ENCODE results near the gene CEP70. TPM values are rescaled to one million over a fixed set of nuclear protein-coding genes. Genes with fewer than 3 reads are reported as not detected.

CEP70 gene
- total and polyA plus RNA-seq, 2 donors (not counting 1 experiment from before 2014, with no cell fraction given) = 1.00 to 9.6 TPM

DNA sequence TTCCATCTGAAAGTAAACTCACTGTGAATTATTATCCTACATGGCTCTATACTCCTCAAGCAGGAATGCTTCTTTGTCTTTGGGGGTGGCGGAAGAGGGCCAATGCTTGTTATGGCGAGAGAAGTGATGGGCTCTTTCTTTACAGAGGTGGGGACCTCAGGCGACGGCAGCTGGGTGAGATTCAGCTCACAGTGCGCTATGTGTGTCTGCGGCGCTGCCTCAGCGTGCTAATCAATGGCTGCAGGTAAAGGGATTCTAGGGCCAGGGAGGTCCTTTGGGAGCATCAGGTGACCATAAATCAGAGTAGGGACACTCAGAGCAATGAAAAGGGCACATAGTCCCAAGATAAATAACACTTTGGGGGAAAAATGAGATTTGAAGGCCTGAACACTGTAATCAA, 120.7 kb downstream of the CEP70 start:
- H3K27ac Mint-ChIP-seq = no peak overlapping the region
- Histone ChIP-seq H4K20me1 (ENCODE audit: control insufficient read depth, insufficient read depth, low read length, poor library complexity, severe bottlenecking) (no peaks in the 10 kb centered on the region), H3K4me3 (ENCODE audit: control extremely low read depth in 1 of 5, extremely low read depth in 1 of 5, insufficient read depth in 1 of 5, low read depth in 2 of 5, low read length in 4 of 5) (no peak overlapping the region), H3K4me2 (replicated peaks; ENCODE audit: low read depth, low read length, poor library complexity, severe bottlenecking) (no peak overlapping the region), H3K27me3 (replicated peaks in 1 of 4; ENCODE audit: control extremely low read depth in 1 of 4, control insufficient read depth in 3 of 4, insufficient read depth in 4 of 4, low read length in 3 of 4) (no peaks in the 10 kb centered on the region), H2AFZ (ENCODE audit: insufficient read depth, low read depth, low read length, poor library complexity, severe bottlenecking) (no peak overlapping the region), H3K4me1 (ENCODE audit: control insufficient read depth in 2 of 2, insufficient read depth in 2 of 2, low read length in 2 of 2) (no peaks in the 10 kb centered on the region), H3K79me2 (ENCODE audit: control insufficient read depth, insufficient read depth, low read length) (no peaks in the 10 kb centered on the region), H3K36me3 (replicated peaks in 1 of 2; ENCODE audit: control extremely low read depth in 1 of 2, control insufficient read depth in 1 of 2, extremely low read depth in 1 of 2, insufficient read depth in 2 of 2, low read length in 1 of 2) (no peaks in the 10 kb centered on the region), H3K9me3 (ENCODE audit: control extremely low read depth in 1 of 3, control insufficient read depth in 2 of 3, insufficient read depth in 1 of 3, low read length in 2 of 3) (no peaks in the 10 kb centered on the region), H3K9ac (ENCODE audit: low read length) (no peak overlapping the region), H3K27ac (ENCODE audit: low read length in 2 of 2) (no peak overlapping the region)
- DNase-seq (no peak), ATAC-seq (ENCODE audit: low read depth) (no peak)
- CTCF ChIA-PET = no interaction called here
- no peak for TF ChIP-seq EZH2 (IDR thresholded peaks at IDR 0.05; ENCODE audit: borderline replicate concordance, insufficient read depth, low read depth, low read length, poor library complexity, severe bottlenecking)
- TF ChIP-seq, protein P1, sequence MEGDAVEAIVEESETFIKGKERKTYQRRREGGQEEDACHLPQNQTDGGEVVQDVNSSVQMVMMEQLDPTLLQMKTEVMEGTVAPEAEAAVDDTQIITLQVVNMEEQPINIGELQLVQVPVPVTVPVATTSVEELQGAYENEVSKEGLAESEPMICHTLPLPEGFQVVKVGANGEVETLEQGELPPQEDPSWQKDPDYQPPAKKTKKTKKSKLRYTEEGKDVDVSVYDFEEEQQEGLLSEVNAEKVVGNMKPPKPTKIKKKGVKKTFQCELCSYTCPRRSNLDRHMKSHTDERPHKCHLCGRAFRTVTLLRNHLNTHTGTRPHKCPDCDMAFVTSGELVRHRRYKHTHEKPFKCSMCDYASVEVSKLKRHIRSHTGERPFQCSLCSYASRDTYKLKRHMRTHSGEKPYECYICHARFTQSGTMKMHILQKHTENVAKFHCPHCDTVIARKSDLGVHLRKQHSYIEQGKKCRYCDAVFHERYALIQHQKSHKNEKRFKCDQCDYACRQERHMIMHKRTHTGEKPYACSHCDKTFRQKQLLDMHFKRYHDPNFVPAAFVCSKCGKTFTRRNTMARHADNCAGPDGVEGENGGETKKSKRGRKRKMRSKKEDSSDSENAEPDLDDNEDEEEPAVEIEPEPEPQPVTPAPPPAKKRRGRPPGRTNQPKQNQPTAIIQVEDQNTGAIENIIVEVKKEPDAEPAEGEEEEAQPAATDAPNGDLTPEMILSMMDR (IDR thresholded peaks at IDR 0.05) = no peak
- H3K27me3 Mint-ChIP-seq = peaks cover 14% of the 10 kb centered on the region
- 100% methylated on average over 8 of the region's 8 CpGs for WGBS (ENCODE audit: insufficient coverage)
- no peaks in the 10 kb centered on the region for H3K9me3 Mint-ChIP-seq (ENCODE audit: insufficient read depth)
- intact Hi-C loops (cut with micrococcal nuclease) = no loop called here
- H3K4me1 Mint-ChIP-seq = no peaks in the 10 kb centered on the region
- H3K4me3 Mint-ChIP-seq = no peak overlapping the region
- POLR2A ChIA-PET = no interaction called here

DNA sequence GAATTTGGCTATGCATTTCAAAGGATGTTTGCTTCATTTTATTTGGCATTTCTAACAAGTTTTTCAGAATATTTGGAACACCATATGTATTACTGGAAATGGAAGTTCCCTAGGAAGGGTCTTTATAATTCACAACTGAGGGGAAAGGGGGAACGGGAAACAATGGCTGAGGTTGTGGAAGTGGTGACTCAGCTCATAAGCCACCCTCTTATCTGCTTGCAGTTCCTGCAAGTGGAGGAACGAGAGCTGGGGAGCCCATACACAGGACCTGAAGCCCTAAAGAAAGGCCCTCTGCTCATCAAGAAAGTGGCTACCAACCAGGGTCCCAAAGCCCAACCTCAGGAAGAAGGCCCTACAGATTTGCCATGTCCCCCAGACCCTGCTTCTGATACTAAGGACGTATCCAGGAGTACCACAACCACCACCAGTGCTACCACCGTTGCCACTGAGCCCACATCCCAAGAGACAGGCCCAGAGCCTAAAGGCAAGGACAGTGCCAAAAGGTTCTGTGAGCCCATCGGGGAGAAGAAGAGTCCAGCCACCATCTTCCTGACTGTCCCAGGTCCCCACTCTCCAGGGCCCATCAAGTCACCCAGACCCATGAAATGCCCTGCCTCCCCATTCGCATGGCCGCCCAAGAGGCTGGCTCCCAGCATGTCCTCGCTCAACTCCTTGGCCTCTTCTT, 121.8 kb downstream of the CEP70 start:
- CTCF ChIA-PET = interaction anchor here (1.6 kb wide), 1 partner anchor 451 kb away, joined by 3 read pairs; no protein-coding TSS in a partner anchor

More for the DNA sequence above, 121.8 kb downstream of the CEP70 start:
- H3K4me2 ChIP-seq (replicated peaks; ENCODE audit: low read depth, low read length, poor library complexity, severe bottlenecking) = no peak overlapping the region
- H3K36me3 ChIP-seq (replicated peaks in 1 of 2; ENCODE audit: control extremely low read depth in 1 of 2, control insufficient read depth in 1 of 2, extremely low read depth in 1 of 2, insufficient read depth in 2 of 2, low read length in 1 of 2) = no peaks in the 10 kb centered on the region
- H3K27me3 Mint-ChIP-seq = peaks cover 17% of the 10 kb centered on the region
- H4K20me1 ChIP-seq (ENCODE audit: control insufficient read depth, insufficient read depth, low read length, poor library complexity, severe bottlenecking) = no peaks in the 10 kb centered on the region
- peaks cover 0 to 3% (median 0%) of the 10 kb centered on the region in 3 donors for H3K9me3 ChIP-seq (ENCODE audit: control extremely low read depth in 1 of 3, control insufficient read depth in 2 of 3, insufficient read depth in 1 of 3, low read length in 2 of 3)
- DNase-seq (no peak), ATAC-seq (ENCODE audit: low read depth) (no peak)
- H3K9me3 Mint-ChIP-seq (ENCODE audit: insufficient read depth) = no peaks in the 10 kb centered on the region
- no peaks in the 10 kb centered on the region for H3K4me1 ChIP-seq (ENCODE audit: control insufficient read depth in 2 of 2, insufficient read depth in 2 of 2, low read length in 2 of 2)
- H3K27me3 ChIP-seq (replicated peaks in 1 of 4; ENCODE audit: control extremely low read depth in 1 of 4, control insufficient read depth in 3 of 4, insufficient read depth in 4 of 4, low read length in 3 of 4) = no peaks in the 10 kb centered on the region
- WGBS (ENCODE audit: insufficient coverage) = 85% methylated on average over 8 of the region's 8 CpGs
- no peak overlapping the region for H3K4me3 ChIP-seq (ENCODE audit: control extremely low read depth in 1 of 5, extremely low read depth in 1 of 5, insufficient read depth in 1 of 5, low read depth in 2 of 5, low read length in 4 of 5)
- POLR2A ChIA-PET = no interaction called here
- H3K4me1 Mint-ChIP-seq = no peaks in the 10 kb centered on the region
- H3K27ac ChIP-seq (ENCODE audit: low read length in 2 of 2) = no peak overlapping the region
- no peak overlapping the region for H3K27ac Mint-ChIP-seq
- H3K4me3 Mint-ChIP-seq = no peak overlapping the region
- H3K79me2 ChIP-seq (ENCODE audit: control insufficient read depth, insufficient read depth, low read length) = no peaks in the 10 kb centered on the region
- no peak overlapping the region for H2AFZ ChIP-seq (ENCODE audit: insufficient read depth, low read depth, low read length, poor library complexity, severe bottlenecking)
- no peak overlapping the region for H3K9ac ChIP-seq (ENCODE audit: low read length)
- no peak for TF ChIP-seq EZH2 (IDR thresholded peaks at IDR 0.05; ENCODE audit: borderline replicate concordance, insufficient read depth, low read depth, low read length, poor library complexity, severe bottlenecking)
- TF ChIP-seq, protein P1 (IDR thresholded peaks at IDR 0.05) = no peak
- intact Hi-C loops (cut with micrococcal nuclease) = no loop called here

Measured in B cell (primary cell).